ENCODE data around the gene ABCA9. TPM values are rescaled to one million over a fixed set of nuclear protein-coding genes. Genes with fewer than 3 reads are reported as not detected.

The ABCA9 gene
- total and polyA plus RNA-seq, 2 experiments from 2014 or later, result not detected

- TF ChIP-seq JUNB (IDR thresholded peaks at IDR 0.05; ENCODE audit: unreplicated experiment) (no peak), ZNF462 (CRISPR knock-in tag; IDR thresholded peaks at IDR 0.05) (no peak), STAT1 (IDR thresholded peaks at IDR 0.05; ENCODE audit: unreplicated experiment) (no peak), NANOG (IDR thresholded peaks at IDR 0.05; ENCODE audit: borderline replicate concordance) (no peak), POLR2AphosphoS5 (IDR thresholded peaks at IDR 0.05; ENCODE audit: low read depth) (no peak), ZNF114 (CRISPR knock-in tag; IDR thresholded peaks at IDR 0.05) (no peak), CTCF (conservative IDR thresholded peaks at IDR 0.05; ENCODE audit: low read depth in 2 of 2) (no peak)
- no peaks in the 10 kb centered on the region for H3K36me3 Mint-ChIP-seq (ENCODE audit: low read depth)
- H3K9me3 Mint-ChIP-seq, result no peaks in the 10 kb centered on the region
- Histone ChIP-seq H3K36me3 (ENCODE audit: insufficient read depth) (no peaks in the 10 kb centered on the region), H4K20me1 (replicated peaks; ENCODE audit: insufficient read depth) (no peaks in the 10 kb centered on the region), H2AFZ (no peak overlapping the region), H3K4me1 (ENCODE audit: insufficient read depth) (no peaks in the 10 kb centered on the region), H3K9me2 (ENCODE audit: insufficient read depth) (no peaks in the 10 kb centered on the region), H3K27me3 (ENCODE audit: insufficient read depth) (no peaks in the 10 kb centered on the region), H3K4me2 (no peak overlapping the region), H3F3A (replicated peaks; ENCODE audit: low read depth) (no peaks in the 10 kb centered on the region), H3K4me3 (no peak overlapping the region), H3K79me2 (replicated peaks; ENCODE audit: insufficient read depth) (no peaks in the 10 kb centered on the region), H3K27ac (ENCODE audit: low read depth) (no peak overlapping the region)
- H3K27me3 Mint-ChIP-seq (ENCODE audit: insufficient read depth, low read depth, poor library complexity), result peaks cover 2% of the 10 kb centered on the region
- H3K4me3 Mint-ChIP-seq, result no peak overlapping the region
- ATAC-seq (no peak), DNase-seq (ENCODE audit: low spot score) (no peak)
- H3K27ac Mint-ChIP-seq, result no peak overlapping the region
- peaks cover 18% of the 10 kb centered on the region for H3K4me1 Mint-ChIP-seq
These were observed 3.7 kb upstream of the ABCA9 start for GRCh38 chr17:69064476-69064875.
